NB4 (cell line): Measurements from ENCODE around the gene TAGLN2.

ENCODE experiments used
- CTCF ChIP-seq: IDR thresholded peaks from one replicate; pipeline ENCODE4 v1.5.1; 2012; ENCODE audit warnings: low read depth, low read length
- MAX ChIP-seq: IDR thresholded peaks from 2 replicates; pipeline ENCODE4 v1.6.1; 2011; ENCODE audit warnings: low read depth, low read length

GRCh38 chr1:159900755-159901360 lies 24.4 kb downstream of the TAGLN2 start:
- TF ChIP-seq CTCF (no peak), MAX (no peak)
